ENCODE measurements around the gene AKAP12. TPM values are rescaled to one million over a fixed set of nuclear protein-coding genes. Genes with fewer than 3 reads are reported as not detected.
A peak's percentile ranks its signal among the peaks of the same experiment; 100 is the strongest.

The AKAP12 gene
- total and polyA plus RNA-seq, 3 experiments from 2014 or later: 0.03 to 1.3 (median 1.1) TPM

DNA sequence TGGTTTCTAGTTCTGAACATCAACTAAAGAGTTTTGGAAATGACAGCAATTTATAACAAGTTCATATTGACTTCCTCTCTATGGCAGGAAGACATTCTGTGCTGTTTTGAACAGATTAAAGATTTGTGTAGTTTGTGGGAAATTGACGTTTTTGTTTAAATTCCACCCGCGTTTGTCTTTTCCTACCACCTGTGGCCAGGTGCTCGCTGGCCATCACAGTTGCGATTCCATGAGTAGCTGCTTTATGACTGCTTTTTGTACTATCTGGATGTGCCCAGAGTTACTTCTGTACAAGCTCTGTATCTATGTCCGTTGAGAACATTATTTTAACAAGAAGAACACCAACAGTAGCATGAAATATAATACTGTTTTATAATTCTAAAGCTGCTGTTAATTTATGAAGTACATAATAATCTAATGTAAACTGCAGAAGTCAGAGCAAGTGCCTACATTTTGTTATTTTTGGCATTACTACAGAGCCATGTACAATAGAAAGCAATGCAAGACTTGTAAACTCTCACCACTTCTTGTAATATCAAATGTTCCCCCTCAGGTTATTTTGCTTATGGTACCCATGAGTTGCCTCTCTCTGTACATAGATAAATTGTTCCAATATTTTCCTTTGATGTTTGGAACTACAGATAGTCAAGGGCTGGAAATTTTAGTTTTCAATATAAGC lies 118.1 kb downstream of the AKAP12 start:
- H3K27me3 ChIP-seq (ENCODE audit: insufficient read depth, low read length, poor library complexity, severe bottlenecking): no peaks in the 10 kb centered on the region
- Mint-ChIP-seq H3K27ac (peak overlapping the region in 1 of 8 donors; percentile 67), H3K36me3 (peaks cover 0 to 37% (median 7%) of the 10 kb centered on the region in 3 donors), H3K4me1 (peaks cover 0 to 8% (median 3%) of the 10 kb centered on the region in 3 donors), H3K27me3 (no peaks in the 10 kb centered on the region), H3K9me3 (no peaks in the 10 kb centered on the region), H3K4me3 (no peak overlapping the region)
- H3K9me3 ChIP-seq (ENCODE audit: low read length): no peaks in the 10 kb centered on the region
- ChIA-PET POLR2A (interaction anchor here (0.7 kb wide), 1 partner anchor 84 kb away, joined by 3 read pairs; no protein-coding TSS in a partner anchor), CTCF (interaction anchor here (1.3 to 1.7 kb wide), 2 partner anchors 11 to 33 kb away, joined by 3 to 7 read pairs; no protein-coding TSS in a partner anchor)
- no peak overlapping the region for H3K4me3 ChIP-seq (ENCODE audit: low read length)
- no peak overlapping the region for H3K27ac ChIP-seq (ENCODE audit: low read depth, low read length)
- H3K36me3 ChIP-seq (ENCODE audit: insufficient read depth, low read length): peaks cover 5% of the 10 kb centered on the region
- no peaks in the 10 kb centered on the region for H3K4me1 ChIP-seq (ENCODE audit: insufficient read depth, low read length)
- DNase-seq: no peak

DNA sequence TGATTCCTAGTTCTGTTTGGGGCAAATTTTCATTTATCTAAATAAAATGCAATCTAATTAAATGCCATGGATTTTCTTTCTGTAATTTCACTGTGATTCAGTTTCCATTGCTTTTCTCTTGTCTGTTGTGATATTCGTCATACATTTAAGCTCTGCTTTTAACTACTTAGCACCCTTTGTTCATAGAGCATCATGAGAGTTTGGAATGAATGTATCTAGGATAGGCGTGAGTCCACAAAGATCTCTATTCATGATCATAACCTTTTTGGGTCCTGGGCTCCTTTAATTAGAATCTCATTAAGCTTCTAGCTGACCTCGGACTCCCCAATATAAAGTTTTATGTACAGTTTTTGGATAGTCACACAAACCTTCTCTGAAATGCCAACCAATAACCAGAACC lies 118.7 kb downstream of the AKAP12 start:
- no peaks in the 10 kb centered on the region for H3K9me3 Mint-ChIP-seq
- no peak overlapping the region for H3K4me3 ChIP-seq (ENCODE audit: low read length)
- H3K4me3 Mint-ChIP-seq: no peak overlapping the region
- ChIA-PET CTCF (interaction anchor here (1.3 kb wide), 1 partner anchor 11 kb away, joined by 3 read pairs; no protein-coding TSS in a partner anchor), POLR2A (no interaction called here)
- H3K4me1 ChIP-seq (ENCODE audit: insufficient read depth, low read length): no peaks in the 10 kb centered on the region
- no peaks in the 10 kb centered on the region for H3K27me3 Mint-ChIP-seq
- H3K4me1 Mint-ChIP-seq: peaks cover 0 to 8% (median 3%) of the 10 kb centered on the region in 3 donors
- H3K27me3 ChIP-seq (ENCODE audit: insufficient read depth, low read length, poor library complexity, severe bottlenecking): no peaks in the 10 kb centered on the region
- H3K27ac Mint-ChIP-seq: peak overlapping the region in 1 of 8 donors; percentile 73
- peaks cover 0 to 39% (median 7%) of the 10 kb centered on the region in 3 donors for H3K36me3 Mint-ChIP-seq
- H3K27ac ChIP-seq (ENCODE audit: low read depth, low read length): no peak overlapping the region
- DNase-seq: no peak
- H3K9me3 ChIP-seq (ENCODE audit: low read length): no peaks in the 10 kb centered on the region
- H3K36me3 ChIP-seq (ENCODE audit: insufficient read depth, low read length): peaks cover 5% of the 10 kb centered on the region

DNA sequence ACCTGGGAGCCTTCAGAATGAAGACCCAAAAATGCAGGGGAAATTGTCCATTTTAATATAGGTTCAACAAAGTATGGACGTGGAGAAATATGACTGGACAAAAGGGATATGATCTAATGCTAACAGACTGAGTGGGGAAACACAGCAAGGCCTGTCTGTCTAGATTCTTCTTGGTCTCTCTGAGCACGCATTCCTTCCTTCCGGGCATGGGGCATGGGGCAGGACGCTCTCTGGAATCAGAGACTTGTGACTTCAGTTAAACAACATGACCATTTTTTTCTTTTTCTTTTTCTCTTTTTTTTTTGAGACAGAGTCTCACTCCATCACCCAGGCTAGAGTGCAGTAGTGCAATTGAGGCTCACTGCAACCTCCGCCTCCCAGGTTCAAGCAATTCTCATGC lies 119.7 kb downstream of the AKAP12 start:
- Mint-ChIP-seq H3K4me1 (peaks cover 0 to 8% (median 3%) of the 10 kb centered on the region in 3 donors), H3K27me3 (no peaks in the 10 kb centered on the region), H3K36me3 (peaks cover 0 to 46% (median 11%) of the 10 kb centered on the region in 3 donors), H3K4me3 (no peak overlapping the region), H3K9me3 (no peaks in the 10 kb centered on the region), H3K27ac (no peak overlapping the region)
- CTCF ChIA-PET: interaction anchor here (1.5 kb wide), 1 partner anchor 23 kb away, joined by 4 read pairs; no protein-coding TSS in a partner anchor
- no peaks in the 10 kb centered on the region for H3K27me3 ChIP-seq (ENCODE audit: insufficient read depth, low read length, poor library complexity, severe bottlenecking)
- no peak overlapping the region for H3K4me3 ChIP-seq (ENCODE audit: low read length)
- POLR2A ChIA-PET: no interaction called here
- H3K4me1 ChIP-seq (ENCODE audit: insufficient read depth, low read length): no peaks in the 10 kb centered on the region
- H3K27ac ChIP-seq (ENCODE audit: low read depth, low read length): no peak overlapping the region
- no peak for DNase-seq
- no peaks in the 10 kb centered on the region for H3K9me3 ChIP-seq (ENCODE audit: low read length)
- H3K36me3 ChIP-seq (ENCODE audit: insufficient read depth, low read length): peaks cover 5% of the 10 kb centered on the region

- Histone ChIP-seq H3K4me3 (ENCODE audit: low read length) (no peak overlapping the region), H3K27me3 (ENCODE audit: insufficient read depth, low read length, poor library complexity, severe bottlenecking) (no peaks in the 10 kb centered on the region), H3K36me3 (ENCODE audit: insufficient read depth, low read length) (peaks cover 27% of the 10 kb centered on the region), H3K9me3 (ENCODE audit: low read length) (no peaks in the 10 kb centered on the region), H3K4me1 (ENCODE audit: insufficient read depth, low read length) (no peaks in the 10 kb centered on the region), H3K27ac (ENCODE audit: low read depth, low read length) (no peak overlapping the region)
- H3K27me3 Mint-ChIP-seq: no peaks in the 10 kb centered on the region
- POLR2A ChIA-PET: no interaction called here
- peaks cover 6 to 72% (median 16%) of the 10 kb centered on the region in 3 donors for H3K36me3 Mint-ChIP-seq
- H3K4me3 Mint-ChIP-seq: no peak overlapping the region
- H3K9me3 Mint-ChIP-seq: no peaks in the 10 kb centered on the region
- DNase-seq: no peak
- H3K27ac Mint-ChIP-seq: peak overlapping the region in 2 of 8 donors; percentile 85 to 88
- CTCF ChIA-PET: interaction anchor here (1.1 kb wide), 1 partner anchor 31 kb away, joined by 3 read pairs; no protein-coding TSS in a partner anchor
- H3K4me1 Mint-ChIP-seq: peaks cover 0 to 5% (median 0%) of the 10 kb centered on the region in 3 donors
Observed at GRCh38 chr6:151365233-151365632, 125.5 kb downstream of the AKAP12 start.

DNA sequence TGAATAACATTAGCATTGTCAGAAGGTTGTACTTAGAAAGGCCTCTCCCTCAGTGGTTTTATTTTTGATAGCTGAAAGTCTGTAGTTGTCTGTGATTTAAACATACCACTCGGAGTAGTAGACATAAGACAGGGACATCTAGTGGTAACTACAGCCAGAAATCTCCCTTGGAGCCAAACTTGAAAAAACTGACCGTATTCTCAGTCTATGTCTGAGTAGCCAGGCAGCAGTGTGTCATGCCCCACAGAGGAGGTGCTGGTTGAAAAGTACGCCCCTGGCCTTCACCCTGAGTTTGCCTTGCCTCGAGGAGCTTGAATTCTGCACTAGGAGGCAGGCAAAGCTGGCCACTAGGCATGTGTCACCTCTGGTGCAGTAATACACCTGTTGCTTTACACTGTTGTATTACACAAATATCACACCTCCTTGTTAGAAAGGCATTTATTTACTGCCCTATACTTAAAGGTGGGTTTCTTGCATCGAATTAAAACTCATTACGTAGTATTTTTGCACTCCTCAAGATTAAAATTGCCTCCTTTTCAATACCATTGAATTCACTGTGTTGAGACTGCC lies 130.8 kb downstream of the AKAP12 start:
- no peak for DNase-seq
- no peak overlapping the region for H3K4me3 ChIP-seq (ENCODE audit: low read length)
- peaks cover 29% of the 10 kb centered on the region for H3K36me3 ChIP-seq (ENCODE audit: insufficient read depth, low read length)
- Mint-ChIP-seq H3K27me3 (no peaks in the 10 kb centered on the region), H3K36me3 (peaks cover 12 to 56% (median 15%) of the 10 kb centered on the region in 3 donors), H3K4me1 (peaks cover 40 to 48% (median 46%) of the 10 kb centered on the region in 3 donors), H3K9me3 (peaks cover 0 to 2% (median 0%) of the 10 kb centered on the region in 5 donors), H3K27ac (peak overlapping the region in 3 of 8 donors; percentile 5 to 82 (median 74)), H3K4me3 (peak overlapping the region in 1 of 7 donors; percentile 66)
- POLR2A ChIA-PET: no interaction called here
- H3K27ac ChIP-seq (ENCODE audit: low read depth, low read length): no peak overlapping the region
- H3K27me3 ChIP-seq (ENCODE audit: insufficient read depth, low read length, poor library complexity, severe bottlenecking): no peaks in the 10 kb centered on the region
- H3K4me1 ChIP-seq (ENCODE audit: insufficient read depth, low read length): peaks cover 37% of the 10 kb centered on the region
- H3K9me3 ChIP-seq (ENCODE audit: low read length): no peaks in the 10 kb centered on the region
- CTCF ChIA-PET: no interaction called here

GRCh38 chr6:151372164-151372563 lies 132.4 kb downstream of the AKAP12 start:
- H3K36me3 ChIP-seq (ENCODE audit: insufficient read depth, low read length): peaks cover 22% of the 10 kb centered on the region
- Mint-ChIP-seq H3K27me3 (no peaks in the 10 kb centered on the region), H3K27ac (peak overlapping the region; percentile 74 to 97 (median 89)), H3K4me1 (peaks cover 56 to 64% (median 61%) of the 10 kb centered on the region in 3 donors), H3K36me3 (peaks cover 6 to 43% (median 8%) of the 10 kb centered on the region in 3 donors), H3K9me3 (peaks cover 0 to 2% (median 0%) of the 10 kb centered on the region in 5 donors), H3K4me3 (peak overlapping the region; percentile 66 to 88 (median 77))
- no peaks in the 10 kb centered on the region for H3K9me3 ChIP-seq (ENCODE audit: low read length)
- POLR2A ChIA-PET: interaction anchor here (1.0 to 4.9 kb wide), 2 partner anchors 11 to 18 kb away, joined by 3 to 54 read pairs; no protein-coding TSS in a partner anchor
- CTCF ChIA-PET: interaction anchor here (1.0 to 1.1 kb wide), 2 partner anchors 12 to 38 kb away, joined by 3 to 4 read pairs; no protein-coding TSS in a partner anchor
- H3K27ac ChIP-seq (ENCODE audit: low read depth, low read length): no peak overlapping the region
- no peak overlapping the region for H3K4me3 ChIP-seq (ENCODE audit: low read length)
- H3K27me3 ChIP-seq (ENCODE audit: insufficient read depth, low read length, poor library complexity, severe bottlenecking): no peaks in the 10 kb centered on the region
- H3K4me1 ChIP-seq (ENCODE audit: insufficient read depth, low read length): peaks cover 52% of the 10 kb centered on the region
- peak in 1 of 5 donors; percentile 5 for DNase-seq

GRCh38 chr6:151374036-151374683 lies 134.4 kb downstream of the AKAP12 start:
- DNase-seq: peak in 2 of 5 donors; percentile 20 to 30
- H3K27me3 ChIP-seq (ENCODE audit: insufficient read depth, low read length, poor library complexity, severe bottlenecking): no peaks in the 10 kb centered on the region

More at GRCh38 chr6:151374036-151374683, 134.4 kb downstream of the AKAP12 start:
- Histone ChIP-seq H3K27ac (ENCODE audit: low read depth, low read length) (peak overlapping the region; percentile 17), H3K36me3 (ENCODE audit: insufficient read depth, low read length) (peaks cover 22% of the 10 kb centered on the region), H3K9me3 (ENCODE audit: low read length) (no peaks in the 10 kb centered on the region), H3K4me3 (ENCODE audit: low read length) (peak overlapping the region; percentile 11), H3K4me1 (ENCODE audit: insufficient read depth, low read length) (peaks cover 64% of the 10 kb centered on the region)
- POLR2A ChIA-PET: interaction anchor here (0.5 to 4.9 kb wide), 4 partner anchors 14 to 78 kb away, joined by 3 to 54 read pairs (median 5); partner anchors contain the start of gene RMND1
- Mint-ChIP-seq H3K4me3 (peak overlapping the region; percentile 74 to 88 (median 87)), H3K4me1 (peaks cover 67 to 78% (median 77%) of the 10 kb centered on the region in 3 donors), H3K27ac (peak overlapping the region; percentile 74 to 97 (median 95)), H3K36me3 (peaks cover 6 to 34% (median 8%) of the 10 kb centered on the region in 3 donors), H3K27me3 (no peaks in the 10 kb centered on the region), H3K9me3 (peaks cover 0 to 2% (median 0%) of the 10 kb centered on the region in 5 donors)
- CTCF ChIA-PET: interaction anchor here (1.2 to 3.8 kb wide), 5 partner anchors 9 to 72 kb away, joined by 3 to 14 read pairs (median 3); no protein-coding TSS in a partner anchor

Measured in CD8-positive, alpha-beta memory T cell (primary cell).